Left ventricle myocardium inferior (tissue), 1 donor: ENCODE results near the gene UBL7. TPM values are rescaled to one million over a fixed set of nuclear protein-coding genes. Genes with fewer than 3 reads are reported as not detected.

Experiments
- DNase-seq: peaks from one replicate; pipeline ENCODE4 v3.0.0-alpha.2; 2020
- H3K27ac ChIP-seq: fragments of 200-600 bp; replicated peaks from 2 replicates; pipeline ENCODE4 v1.8.0; 2021
- H3K27me3 ChIP-seq: fragments of 200-600 bp; 2 replicates; pipeline ENCODE4 v1.8.0; 2021; ENCODE audit warnings: low read depth
- H3K36me3 ChIP-seq: fragments of 200-600 bp; 2 replicates; pipeline ENCODE4 v1.8.0; 2021
- H3K4me1 ChIP-seq: fragments of 200-600 bp; 2 replicates; pipeline ENCODE4 v1.8.0; 2021
- H3K4me3 ChIP-seq: fragments of 200-600 bp; 2 replicates; pipeline ENCODE4 v1.8.0; 2021; ENCODE audit warnings: mild to moderate bottlenecking, moderate library complexity
- H3K9me3 ChIP-seq: fragments of 200-600 bp; replicated peaks from 2 replicates; pipeline ENCODE4 v1.8.0; 2021
- intact Hi-C: fragments of 100-400 bp; cut with micrococcal nuclease; formaldehyde crosslinking; loops from one replicate; pipeline ENCODE4 v1.11.0; 2022
- long read RNA-seq: library from polyadenylated mRNA; unstranded; transcript quantifications from one replicate; pipeline ENCODE4 v2.0.0, GENCODE V29; 2021
- total RNA-seq: library from RNA; stranded (reverse); fragmentation: NEBNext Ultra II Directional; extraction: Animal tissue kit (Norgen Biotek cat#: 25700); gene quantifications from one replicate; pipeline ENCODE4 v1.2.1, GENCODE V29; 2021
- TF ChIP-seq, protein P1 (sequence below): fragments of 200-600 bp; IDR thresholded peaks from 2 replicates; pipeline ENCODE4 v1.8.0; 2021; ENCODE audit warnings: antibody characterized with exemption, mild to moderate bottlenecking, borderline replicate concordance
- donor health status: DM: no; HTN: yes; CAD: no; lungs with severe emphysema.

The UBL7 gene, protein sequence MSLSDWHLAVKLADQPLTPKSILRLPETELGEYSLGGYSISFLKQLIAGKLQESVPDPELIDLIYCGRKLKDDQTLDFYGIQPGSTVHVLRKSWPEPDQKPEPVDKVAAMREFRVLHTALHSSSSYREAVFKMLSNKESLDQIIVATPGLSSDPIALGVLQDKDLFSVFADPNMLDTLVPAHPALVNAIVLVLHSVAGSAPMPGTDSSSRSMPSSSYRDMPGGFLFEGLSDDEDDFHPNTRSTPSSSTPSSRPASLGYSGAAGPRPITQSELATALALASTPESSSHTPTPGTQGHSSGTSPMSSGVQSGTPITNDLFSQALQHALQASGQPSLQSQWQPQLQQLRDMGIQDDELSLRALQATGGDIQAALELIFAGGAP
- total RNA-seq, result 52.3 TPM
- long read RNA-seq, transcript UBL7-209 (11 exons, 1,720 nt), result minor isoform, 5 of 146 reads
- long read RNA-seq, transcript UBL7-201 (11 exons, 1,360 nt), result major isoform, 55 of 146 reads
- long read RNA-seq, transcript UBL7-202 (11 exons, 1,427 nt), result minor isoform, 43 of 146 reads
- long read RNA-seq, partial matches to known transcripts, result 9 of 146 reads
- long read RNA-seq, other reads (novel, unspliced or antisense), result 34 of 146 reads

- DNase-seq, result peak; percentile 97
- Histone ChIP-seq H3K9me3 (peaks cover 3% of the 10 kb centered on the region), H3K27me3 (no peaks in the 10 kb centered on the region), H3K27ac (peak within 1 kb of the TSS; percentile 79), H3K36me3 (peaks cover 20% of the 10 kb centered on the region), H3K4me1 (peaks cover 22% of the 10 kb centered on the region), H3K4me3 (peak within 1 kb of the TSS; percentile 72)
- TF ChIP-seq, protein P1, sequence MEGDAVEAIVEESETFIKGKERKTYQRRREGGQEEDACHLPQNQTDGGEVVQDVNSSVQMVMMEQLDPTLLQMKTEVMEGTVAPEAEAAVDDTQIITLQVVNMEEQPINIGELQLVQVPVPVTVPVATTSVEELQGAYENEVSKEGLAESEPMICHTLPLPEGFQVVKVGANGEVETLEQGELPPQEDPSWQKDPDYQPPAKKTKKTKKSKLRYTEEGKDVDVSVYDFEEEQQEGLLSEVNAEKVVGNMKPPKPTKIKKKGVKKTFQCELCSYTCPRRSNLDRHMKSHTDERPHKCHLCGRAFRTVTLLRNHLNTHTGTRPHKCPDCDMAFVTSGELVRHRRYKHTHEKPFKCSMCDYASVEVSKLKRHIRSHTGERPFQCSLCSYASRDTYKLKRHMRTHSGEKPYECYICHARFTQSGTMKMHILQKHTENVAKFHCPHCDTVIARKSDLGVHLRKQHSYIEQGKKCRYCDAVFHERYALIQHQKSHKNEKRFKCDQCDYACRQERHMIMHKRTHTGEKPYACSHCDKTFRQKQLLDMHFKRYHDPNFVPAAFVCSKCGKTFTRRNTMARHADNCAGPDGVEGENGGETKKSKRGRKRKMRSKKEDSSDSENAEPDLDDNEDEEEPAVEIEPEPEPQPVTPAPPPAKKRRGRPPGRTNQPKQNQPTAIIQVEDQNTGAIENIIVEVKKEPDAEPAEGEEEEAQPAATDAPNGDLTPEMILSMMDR, result peak; percentile 12
- intact Hi-C loops, result no loop called here
These were observed at the start of gene UBL7 for GRCh38 chr15:74460871-74461846. Gene UBL7 (minus strand): TSS chr15:74461160. CDS start chr15:74458867, 2,293 bp downstream.

GRCh38 chr15:74506515-74506840 is 45.5 kb upstream of the UBL7 start:
- Histone ChIP-seq H3K36me3 (no peaks in the 10 kb centered on the region), H3K9me3 (no peaks in the 10 kb centered on the region), H3K4me1 (no peaks in the 10 kb centered on the region), H3K27me3 (no peaks in the 10 kb centered on the region), H3K27ac (no peak overlapping the region), H3K4me3 (no peak overlapping the region)
- TF ChIP-seq, protein P1, result no peak
- DNase-seq, result no peak
- intact Hi-C loops, result no loop called here

- no peaks in the 10 kb centered on the region for H3K4me1 ChIP-seq
- intact Hi-C loops, result no loop called here
- no peaks in the 10 kb centered on the region for H3K9me3 ChIP-seq
- H3K27ac ChIP-seq, result no peak overlapping the region
- H3K36me3 ChIP-seq, result no peaks in the 10 kb centered on the region
- TF ChIP-seq, protein P1, result no peak
- no peak for DNase-seq
- no peak overlapping the region for H3K4me3 ChIP-seq
- H3K27me3 ChIP-seq, result no peaks in the 10 kb centered on the region
These were observed 45.0 kb upstream of the UBL7 start for GRCh38 chr15:74505837-74506514.

- no peaks in the 10 kb centered on the region for H3K4me1 ChIP-seq
- no peak overlapping the region for H3K27ac ChIP-seq
- intact Hi-C loops, result no loop called here
- no peaks in the 10 kb centered on the region for H3K9me3 ChIP-seq
- no peak for DNase-seq
- H3K27me3 ChIP-seq, result no peaks in the 10 kb centered on the region
- no peak overlapping the region for H3K4me3 ChIP-seq
- TF ChIP-seq, protein P1, result no peak
- H3K36me3 ChIP-seq, result no peaks in the 10 kb centered on the region
These were observed 43.9 kb upstream of the UBL7 start for GRCh38 chr15:74504836-74505235.

DNA sequence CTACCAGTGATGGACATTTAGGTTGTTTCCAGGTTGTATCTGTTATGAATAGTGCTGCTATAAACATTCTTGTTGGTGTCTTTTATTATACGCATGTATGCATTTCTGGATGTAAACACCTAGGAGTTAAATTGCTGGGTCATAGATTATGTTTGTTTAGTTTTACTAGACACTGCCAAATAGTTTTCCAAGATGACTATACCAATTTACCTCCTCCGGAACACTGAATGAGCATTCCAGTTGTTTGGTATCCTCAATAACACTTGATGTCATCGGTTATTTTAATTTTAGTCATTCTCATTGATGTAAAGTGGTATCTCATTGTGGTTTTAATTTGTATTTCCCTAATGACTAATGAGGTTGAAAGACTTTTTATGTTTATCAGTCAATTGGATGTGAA is 43.5 kb upstream of the UBL7 start:
- Histone ChIP-seq H3K27me3 (no peaks in the 10 kb centered on the region), H3K36me3 (no peaks in the 10 kb centered on the region), H3K4me1 (no peaks in the 10 kb centered on the region), H3K27ac (no peak overlapping the region), H3K9me3 (no peaks in the 10 kb centered on the region), H3K4me3 (no peak overlapping the region)
- no peak for DNase-seq
- intact Hi-C loops, result no loop called here
- TF ChIP-seq, protein P1, result no peak
